Measurements from ENCODE around the gene PLAC1.

- TF ChIP-seq CTCF (IDR thresholded peaks at IDR 0.05; ENCODE audit: poor library complexity) (no peak), EZH2 (IDR thresholded peaks at IDR 0.05; ENCODE audit: borderline replicate concordance) (no peak)
These were observed 12.1 kb upstream of the PLAC1 start for GRCh38 chrX:134670134-134670924.
